EL (cell line): ENCODE results near the gene STYXL1.
A peak's percentile ranks its signal among the peaks of the same experiment; 100 is the strongest.
"Not testable (repeated sequence)": the region's sequence is repeated elsewhere in the genome, so short reads cannot be mapped to it uniquely, and the experiment has no call there.

ENCODE experiments used
- DNase-seq: peaks from one replicate; pipeline ENCODE4 v3.0.0-alpha.2; 2016

Gene STYXL1, protein sequence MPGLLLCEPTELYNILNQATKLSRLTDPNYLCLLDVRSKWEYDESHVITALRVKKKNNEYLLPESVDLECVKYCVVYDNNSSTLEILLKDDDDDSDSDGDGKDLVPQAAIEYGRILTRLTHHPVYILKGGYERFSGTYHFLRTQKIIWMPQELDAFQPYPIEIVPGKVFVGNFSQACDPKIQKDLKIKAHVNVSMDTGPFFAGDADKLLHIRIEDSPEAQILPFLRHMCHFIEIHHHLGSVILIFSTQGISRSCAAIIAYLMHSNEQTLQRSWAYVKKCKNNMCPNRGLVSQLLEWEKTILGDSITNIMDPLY

DNA sequence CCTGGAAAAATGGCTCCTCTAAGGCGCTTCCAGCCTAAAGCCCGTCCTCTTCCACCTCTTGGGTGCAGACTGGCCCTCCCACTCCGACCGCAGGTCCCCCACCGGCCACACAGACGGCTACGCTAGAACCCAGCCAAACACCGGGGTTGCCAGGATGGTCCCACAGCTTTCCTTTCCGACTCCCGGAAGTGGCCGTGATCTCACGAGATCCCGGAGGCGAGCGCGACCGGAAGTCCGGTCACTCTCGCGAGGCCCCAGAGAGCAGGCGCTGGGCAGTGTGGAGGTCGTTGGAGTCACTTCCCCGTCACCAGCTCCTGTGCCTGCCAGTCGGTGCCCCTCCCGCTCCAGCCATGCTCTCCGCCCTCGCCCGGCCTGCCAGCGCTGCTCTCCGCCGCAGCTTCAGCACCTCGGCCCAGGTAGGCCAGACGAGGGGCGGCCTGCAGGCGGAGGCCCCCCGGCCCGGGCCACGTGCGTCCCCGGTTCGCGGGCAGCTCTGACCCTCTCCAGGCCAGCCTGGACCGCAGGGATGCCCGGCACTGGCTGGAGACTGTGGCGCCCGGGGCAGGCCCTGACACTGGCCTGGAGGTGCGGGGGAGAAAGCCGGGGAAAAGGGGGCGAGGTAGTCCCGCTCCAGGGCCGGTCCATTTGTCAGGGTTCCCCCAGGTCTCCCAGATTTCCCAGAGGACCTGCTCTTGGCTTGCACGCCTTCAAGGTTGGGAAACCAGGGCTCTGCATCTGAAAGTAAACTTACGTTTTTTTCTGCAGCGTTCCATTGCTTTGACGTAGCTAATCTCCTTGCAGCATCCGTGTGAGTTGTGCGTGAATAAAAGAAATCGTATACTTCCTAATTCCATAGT is at the start of gene STYXL1, which contains the start of gene MDH2:
Gene STYXL1, minus strand, starts transcription at position 190 of the 857 bp plus-strand sequence. CDS start 17,477 bp downstream, outside the sequence.
Gene MDH2, plus strand, starts transcription at position 296 of the 857 bp plus-strand sequence. Its CDS starts 55 bp downstream, at position 351.
- DNase-seq: peak; percentile 96

DNA sequence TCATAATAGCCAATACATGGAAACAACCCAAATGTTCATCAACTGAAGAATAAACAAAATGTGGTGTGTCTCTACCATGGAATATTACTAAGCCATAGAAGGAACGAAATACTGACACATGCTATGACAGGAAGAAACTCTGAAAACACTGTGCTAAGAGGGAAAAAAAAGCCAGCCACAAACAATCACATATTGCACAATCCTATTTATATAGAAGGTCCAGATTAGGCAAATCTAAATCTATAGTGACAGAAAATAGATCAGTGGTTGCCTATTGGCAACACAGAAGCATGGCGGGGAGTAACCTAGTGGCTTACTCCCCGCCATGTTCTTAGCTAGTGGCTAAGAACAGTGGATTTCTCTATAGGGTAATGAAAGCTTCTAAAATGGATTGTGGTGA is 48.1 kb upstream of the STYXL1 start:
- DNase-seq: no peak

DNA sequence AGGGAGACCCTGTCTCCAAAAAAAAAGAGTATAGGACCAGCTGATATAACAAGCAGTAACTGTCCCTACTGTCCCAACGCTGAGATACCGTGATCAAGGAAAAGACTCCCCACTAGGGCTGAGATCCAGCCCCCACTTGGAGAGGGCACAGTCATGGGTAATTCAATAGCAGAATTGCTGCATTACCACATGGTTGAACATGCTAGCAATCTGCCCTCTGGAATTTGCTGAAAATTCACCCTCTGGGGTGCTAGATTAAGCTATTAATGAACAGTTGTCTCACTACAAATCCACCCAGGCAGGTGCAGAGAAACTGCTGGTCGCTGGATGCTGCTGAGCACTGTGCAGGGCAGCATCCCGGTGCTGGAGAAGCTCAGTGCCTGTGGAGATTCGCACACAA is 46.5 kb upstream of the STYXL1 start:
- not testable (repeated sequence) for DNase-seq

DNA sequence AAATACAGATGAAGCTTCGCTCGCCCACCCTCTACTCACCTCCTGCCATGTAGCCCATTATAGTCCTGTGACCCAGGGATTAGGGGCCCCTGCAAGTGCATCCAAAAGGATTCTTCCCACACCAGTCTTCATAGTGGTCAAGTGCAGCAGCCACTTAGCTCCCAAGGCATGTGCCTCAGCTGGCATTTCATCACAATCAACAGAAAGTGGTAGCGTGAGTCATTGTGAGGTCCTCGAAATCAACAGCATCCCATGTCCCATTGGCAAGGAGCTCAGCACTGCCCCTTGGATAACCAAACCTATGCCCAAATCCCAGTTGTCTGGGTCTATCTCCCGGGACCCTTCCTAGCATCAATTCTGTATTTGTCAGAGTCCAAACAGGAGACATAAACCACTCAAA is 45.7 kb upstream of the STYXL1 start:
- peak; percentile 30 for DNase-seq

DNA sequence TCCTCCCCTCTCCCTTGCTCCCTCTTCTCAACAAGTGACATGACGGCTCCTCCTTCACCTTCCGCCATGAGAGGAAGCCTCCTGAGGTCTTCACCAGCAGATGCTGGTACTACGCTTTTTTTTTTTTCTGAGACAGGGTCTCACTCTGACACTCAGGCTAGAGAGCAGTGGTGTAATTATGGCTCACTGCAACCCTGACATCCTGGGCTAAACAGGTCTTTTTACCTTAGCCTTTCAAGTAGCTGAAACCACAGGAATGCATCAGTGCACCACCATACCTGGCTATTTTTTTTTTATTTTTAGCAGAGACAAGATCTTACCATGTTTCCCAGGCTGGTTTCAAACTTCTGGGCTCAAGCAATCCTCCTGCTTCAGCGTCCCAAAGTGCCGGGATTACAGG is 43.7 kb upstream of the STYXL1 start:
- DNase-seq: no peak

DNA sequence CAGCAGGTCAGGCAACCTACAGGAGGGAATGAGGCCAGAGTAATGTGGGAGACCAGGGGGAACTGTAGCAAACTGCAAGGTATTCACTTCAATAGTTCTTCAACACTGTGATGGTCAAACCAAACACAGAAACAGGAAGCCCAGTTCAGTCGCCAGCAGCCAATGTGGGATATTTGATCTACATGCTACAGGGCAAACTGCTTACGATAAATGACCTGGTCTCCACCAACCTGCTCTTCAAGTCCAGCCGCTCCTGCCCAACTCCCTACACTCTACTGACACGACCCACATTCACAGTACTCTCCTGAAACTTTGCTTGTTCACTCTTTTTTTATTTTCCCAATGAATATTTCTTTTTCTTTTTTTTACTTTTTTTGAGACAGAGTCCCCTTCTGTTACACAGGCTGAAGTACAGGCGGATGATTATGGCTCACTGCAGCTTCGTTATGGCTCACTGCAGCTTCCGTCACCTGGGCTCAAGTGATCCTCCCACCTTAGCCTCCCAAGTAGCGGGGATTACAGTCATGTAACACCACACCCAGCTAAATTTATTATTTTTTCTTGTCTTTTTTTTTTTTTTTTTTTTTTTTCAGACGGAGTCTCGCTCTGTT is 42.2 kb upstream of the STYXL1 start:
- no peak for DNase-seq

DNA sequence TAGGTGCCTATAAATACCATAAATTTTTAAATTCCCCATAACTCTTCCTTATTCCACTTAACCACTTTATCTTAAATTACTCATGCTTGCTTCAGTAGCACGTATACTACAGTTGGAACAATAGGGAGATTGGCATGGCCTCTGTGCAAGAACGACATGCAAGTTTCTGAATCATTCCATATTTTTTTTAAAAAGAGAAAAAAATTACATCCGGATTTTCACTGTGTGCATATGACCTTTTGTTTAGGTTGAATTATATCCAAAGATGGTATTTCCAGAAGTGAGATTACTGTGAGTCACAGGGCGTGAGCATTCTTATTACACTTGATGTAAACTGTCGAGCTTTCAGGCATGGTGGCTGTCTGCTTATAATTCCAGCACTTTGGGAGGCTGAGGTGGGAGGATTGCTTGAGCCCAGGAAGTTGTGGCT is 39.6 kb upstream of the STYXL1 start:
- peak; percentile 92 for DNase-seq

DNA sequence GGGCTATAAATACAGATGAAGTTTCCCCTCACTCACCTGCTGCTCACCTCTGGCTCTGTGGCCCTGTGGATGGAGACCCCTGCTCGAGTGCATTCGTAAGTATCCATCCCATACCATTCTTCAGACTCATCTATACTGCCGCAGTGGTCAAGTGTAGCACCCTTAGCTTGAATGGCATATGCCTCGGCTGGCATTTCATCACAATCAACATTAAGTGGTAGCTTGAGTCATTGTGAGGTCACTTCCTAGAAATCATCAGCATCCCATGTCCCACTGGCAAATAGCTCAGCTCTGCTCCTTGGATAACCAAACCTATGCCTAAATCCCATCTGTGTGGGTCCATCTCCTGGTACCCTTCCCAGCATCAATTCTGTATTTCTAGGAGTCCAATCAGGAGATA is 38.3 kb upstream of the STYXL1 start:
- DNase-seq: peak; percentile 63

DNA sequence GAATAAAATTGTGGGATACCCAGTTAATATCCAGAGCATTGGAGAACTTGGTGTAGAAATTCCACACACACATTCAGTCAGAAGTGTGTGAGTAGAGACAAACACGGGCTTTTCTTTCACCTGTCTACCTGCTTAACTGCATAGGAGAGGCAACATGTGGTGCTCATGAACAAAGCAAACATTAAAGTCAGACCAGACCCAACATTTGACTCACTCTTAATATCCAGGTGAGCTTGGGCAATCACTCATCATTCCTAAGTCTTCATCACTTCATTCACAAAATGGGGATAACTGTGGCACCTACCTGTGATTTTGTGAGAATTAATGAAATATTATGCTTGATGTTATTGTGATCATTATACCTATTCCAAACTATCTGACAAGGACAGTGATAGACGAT is 36.3 kb upstream of the STYXL1 start:
- DNase-seq: not testable (repeated sequence)

DNA sequence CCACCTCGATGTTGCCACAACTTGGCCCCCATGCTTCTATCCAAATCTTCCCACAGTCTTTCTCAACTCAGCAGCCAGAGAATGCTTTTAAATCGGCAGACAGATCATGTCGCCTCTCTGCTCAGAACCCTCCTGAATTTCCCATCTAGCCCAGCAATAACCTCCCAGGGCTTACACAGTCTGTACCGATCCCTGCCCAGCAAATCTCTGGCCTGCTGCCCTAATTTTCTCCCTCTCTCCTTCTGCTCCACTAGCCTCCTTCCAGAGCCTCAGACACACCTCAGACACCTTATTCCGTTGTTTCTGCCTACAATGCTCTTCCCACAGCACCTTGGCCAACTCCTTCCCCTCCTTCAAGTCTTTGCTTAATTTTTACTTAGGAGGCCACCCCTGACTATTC is 32.4 kb upstream of the STYXL1 start:
- DNase-seq: no peak

DNA sequence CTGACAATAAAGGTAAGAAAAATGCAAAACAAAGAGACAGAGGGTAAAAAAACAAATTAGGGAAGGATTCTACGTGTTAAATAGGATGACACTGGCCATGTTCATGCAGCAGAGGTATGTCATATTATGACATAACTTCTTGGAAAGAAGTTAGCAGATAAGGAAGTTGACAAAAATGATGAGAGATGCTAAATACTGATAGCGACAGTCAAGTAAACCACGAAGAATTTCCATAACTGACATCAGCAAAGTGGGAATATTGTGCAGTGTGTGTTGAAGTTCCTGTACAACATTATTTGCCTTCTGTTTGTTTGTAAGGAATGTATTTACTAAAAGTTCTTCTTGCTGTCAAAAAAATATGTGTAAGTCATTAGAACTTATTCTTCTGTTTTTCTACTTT is 29.6 kb upstream of the STYXL1 start:
- peak; percentile 37 for DNase-seq

DNA sequence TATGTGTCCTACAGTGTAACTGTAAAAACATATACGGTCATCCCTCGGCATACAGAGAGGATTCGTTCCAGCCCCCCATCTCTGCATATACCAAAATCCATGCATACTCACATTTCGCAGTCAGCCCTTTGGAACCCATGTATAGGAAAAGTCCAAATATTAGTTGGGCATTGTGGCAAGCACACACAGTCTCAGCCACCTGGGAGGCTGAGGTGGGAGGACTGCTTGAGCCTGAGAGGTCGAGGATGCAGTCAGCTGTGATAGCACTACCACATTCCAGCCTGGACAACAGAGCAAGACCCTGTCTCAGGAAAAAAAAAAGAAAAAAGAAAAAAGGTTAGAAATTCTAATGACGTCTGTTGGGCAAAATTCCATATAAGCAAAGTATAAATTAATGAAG is 29.2 kb upstream of the STYXL1 start:
- no peak for DNase-seq

DNA sequence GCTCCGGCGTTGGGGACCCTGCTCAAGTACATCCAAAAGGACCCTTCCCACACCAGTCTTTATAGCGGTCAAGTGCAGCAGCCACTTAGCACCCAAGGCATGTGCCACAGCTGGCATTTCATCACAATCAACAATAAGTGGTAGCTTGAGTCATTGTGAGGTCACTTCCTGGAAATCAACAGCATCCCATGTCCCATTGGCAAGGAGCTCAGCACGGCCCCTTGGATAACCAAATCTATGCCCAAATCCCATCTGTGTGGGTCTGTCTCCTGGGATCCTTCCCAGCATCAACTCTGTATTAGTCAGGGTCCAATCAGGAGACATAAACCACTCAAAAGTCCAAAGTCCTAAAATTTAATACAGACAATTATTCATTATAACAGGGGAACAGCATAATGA is 27.2 kb upstream of the STYXL1 start:
- DNase-seq: peak; percentile 48

DNA sequence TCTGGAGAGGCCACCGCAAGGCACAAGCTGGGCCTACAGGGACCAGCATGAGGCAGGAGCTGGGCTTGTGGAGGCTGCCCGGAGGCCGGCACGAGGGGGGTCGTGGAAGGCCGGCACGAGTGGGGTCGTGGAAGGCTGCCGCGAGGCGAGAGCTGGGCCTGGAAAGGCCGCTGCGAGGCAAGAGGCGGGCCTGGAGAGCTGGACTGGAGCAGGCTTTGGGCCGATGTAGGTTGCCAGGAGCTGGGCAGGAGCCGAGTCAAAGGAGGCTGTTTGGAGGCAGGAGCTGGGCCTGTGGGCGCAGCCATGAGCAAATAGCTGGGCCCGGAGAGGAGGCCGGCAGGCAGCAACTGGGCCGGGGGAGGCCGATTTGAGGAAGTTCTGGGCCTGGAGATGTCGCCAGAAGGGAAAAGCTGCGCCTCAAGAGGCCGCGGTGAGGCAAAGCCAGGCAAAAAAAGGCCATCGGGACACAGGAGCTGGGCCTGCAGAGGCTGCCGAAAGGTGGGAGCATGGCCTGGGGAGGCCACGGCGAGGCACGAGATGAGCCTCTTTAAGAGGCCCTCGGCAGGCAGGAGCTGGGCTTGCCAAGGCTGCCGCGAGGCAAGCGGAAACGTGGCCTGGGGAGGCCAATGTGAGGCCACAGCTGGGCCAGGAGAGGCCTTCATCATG is 26.6 kb upstream of the STYXL1 start:
- DNase-seq: no peak

DNA sequence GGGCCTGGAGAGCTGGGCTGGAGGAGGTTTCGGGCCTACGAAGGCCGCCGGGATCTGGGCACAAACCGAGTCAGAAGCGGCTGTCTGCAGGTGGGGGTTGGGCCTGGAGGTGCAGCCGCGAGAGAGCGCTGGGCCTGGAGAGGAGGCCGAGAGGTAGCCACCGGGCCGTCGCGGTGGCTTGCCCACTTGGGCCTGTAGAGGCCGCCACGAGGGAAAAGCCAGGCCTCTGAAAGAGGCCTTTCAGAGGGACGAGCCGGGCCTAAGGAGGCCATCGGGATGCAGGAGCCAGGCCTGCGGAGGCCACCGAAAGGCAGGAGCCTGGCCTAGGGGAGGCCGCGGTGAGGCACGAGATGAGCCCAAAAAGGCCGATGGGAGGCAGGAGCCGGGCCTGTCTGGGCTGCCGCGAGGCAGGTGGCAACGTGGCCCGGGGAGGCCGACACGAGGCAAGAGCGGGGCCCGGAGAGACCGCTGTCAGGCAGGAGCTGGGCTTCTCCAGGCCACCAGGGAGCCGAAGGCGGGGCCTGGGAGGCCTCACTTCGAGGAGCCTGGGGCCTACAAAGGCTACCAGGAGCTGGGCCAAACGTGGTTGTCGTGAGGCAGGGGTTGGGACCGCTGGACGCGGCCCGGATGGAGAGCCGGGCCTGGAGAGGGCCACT is 25.7 kb upstream of the STYXL1 start:
- no peak for DNase-seq

DNA sequence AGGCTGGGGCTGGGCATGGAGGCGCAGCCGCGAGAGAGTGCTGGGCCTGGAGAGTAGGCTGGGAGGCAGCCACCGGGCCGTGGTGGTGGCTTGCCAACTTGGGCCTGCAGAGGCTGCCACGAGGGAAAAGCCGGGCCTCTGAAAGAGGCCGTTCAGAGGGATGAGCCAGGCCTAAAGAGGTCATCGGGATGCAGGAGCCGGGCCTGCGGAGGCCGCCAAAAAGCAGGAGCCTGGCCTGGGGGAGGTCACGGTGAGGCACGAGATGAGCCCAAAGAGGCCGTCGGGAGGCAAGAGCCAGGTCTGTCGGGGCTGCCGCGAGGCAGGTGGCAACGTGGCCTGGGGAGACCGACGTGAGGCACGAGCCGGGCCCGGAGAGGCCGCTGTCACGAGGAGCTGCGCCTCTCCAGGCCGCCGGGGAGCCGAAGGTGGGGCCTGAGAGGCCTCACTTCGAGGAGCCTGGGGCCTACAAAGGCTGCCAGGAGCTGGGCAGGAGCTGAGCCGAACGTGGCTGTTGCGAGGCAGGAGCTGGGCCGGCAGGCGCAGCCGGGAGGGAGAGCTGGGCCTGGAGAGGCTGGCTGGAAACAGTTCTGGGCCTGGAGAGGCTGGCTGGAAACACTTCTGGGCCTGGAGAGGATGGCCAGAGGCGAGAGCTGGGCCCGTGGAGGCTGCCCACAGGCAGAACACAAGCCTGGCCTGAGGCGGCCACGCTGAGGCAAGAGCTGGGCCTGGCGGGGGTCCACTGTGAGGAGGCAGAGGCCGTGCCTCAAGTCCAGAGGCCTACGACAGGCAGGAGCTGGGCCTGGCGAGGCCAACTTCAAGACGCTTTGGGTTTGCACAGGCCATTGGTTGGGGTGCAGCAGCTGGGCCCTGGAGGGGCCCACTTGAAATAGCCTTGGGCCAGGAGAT is 24.7 kb upstream of the STYXL1 start:
- no peak for DNase-seq

DNA sequence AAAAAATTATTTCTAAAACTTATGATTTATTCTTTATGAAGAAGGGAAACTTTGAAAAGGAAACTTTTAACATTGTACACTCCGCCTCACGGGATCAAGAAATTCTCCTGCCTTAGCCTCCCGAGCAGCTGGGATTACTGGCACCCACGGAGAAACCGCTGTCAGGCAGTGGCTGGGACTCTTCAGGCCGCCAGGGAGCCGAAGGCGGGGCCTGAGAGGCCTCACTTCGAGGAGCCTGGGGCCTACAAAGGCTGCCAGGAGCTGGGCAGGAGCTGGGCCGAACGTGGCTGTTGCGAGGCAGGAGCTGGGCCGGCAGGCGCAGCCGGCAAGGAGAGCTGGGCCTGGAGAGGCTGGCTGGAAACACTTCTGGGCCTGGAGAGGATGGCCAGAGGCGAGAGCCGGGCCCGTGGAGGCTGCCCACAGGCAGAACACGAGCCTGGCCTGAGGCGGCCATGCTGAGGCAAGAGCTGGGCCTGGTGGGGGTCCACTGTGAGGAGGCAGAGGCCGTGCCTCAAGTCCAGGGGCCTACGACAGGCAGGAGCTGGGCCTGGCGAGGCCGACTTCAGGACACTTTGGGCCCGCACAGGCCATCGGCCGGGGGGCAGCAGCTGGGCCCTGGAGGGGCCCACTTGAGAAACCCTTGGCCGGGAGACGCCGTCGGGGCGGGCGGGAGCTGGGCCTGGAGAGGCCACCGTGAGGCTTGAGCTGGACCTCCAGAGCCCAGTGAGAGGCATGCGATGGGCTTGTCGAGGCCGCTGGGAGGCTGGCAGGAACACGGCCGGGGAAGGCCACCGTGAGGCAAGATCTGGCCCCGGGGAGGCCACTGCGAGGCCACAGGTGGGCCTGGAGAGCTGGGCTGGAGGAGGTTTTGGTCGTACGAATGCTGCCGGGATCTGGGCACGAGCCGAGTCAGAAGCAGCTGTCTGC is 23.8 kb upstream of the STYXL1 start:
- DNase-seq: no peak

DNA sequence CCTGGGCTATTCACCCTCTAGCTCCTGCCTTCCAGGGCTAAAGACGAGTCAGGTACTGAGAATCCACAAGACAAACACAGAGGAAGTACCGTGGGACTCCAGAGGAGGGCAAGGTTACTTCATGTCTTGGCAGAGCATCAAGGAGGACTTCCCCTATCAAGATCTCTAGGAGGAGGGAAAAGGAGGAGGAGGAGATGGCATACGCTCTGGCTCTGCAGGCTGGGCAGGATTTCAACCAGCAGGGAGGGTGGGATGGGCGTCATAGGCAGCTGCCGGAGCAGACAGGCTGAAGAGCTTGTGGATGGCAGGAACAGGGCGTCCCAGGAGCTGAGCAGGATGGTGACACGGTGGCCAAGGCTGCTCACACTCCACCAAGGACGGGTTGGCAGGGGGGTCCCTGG is 21.4 kb upstream of the STYXL1 start:
- peak; percentile 95 for DNase-seq

DNA sequence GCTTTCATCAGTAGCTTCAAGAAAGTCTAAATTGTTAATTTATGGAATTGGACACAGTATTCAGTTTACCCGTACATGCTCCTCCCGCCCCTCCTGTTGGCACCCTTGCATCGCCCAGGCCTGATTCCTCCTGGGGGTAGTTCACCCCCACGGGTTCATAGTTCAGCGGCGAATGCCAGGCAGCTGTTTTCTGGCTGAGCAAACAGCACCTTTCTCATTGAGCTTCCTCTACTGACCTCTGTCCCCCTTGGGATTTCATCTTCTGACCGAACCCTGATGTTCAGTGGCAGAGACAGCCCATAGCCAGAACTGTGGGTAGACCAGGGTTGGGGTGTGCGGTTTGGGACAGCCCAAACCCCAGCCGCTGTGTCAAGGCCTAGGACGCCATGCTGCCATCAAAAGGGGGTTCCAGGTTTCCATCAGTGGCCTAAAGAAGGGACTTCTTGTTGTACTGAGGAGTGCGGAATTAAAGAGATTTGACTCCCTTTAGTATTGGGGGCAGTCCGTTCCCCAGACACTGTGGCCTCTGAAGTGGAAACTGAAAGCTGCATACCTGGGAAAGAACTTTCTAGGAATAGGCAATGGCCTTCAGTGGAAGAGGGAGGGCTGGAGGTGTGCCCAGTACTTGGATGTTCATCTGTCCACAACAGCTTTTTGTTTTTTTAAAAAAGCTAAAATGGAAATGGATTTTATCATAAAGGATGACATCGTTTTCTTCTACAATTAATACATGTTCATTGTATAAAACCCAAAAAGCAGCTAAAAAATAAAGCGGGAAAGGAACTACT is 19.1 kb upstream of the STYXL1 start:
- DNase-seq: no peak
